ENCODE results near the gene CSTF3. TPM values are rescaled to one million over a fixed set of nuclear protein-coding genes. Genes with fewer than 3 reads are reported as not detected.
"Not testable (repeated sequence)": the region's sequence is repeated elsewhere in the genome, so short reads cannot be mapped to it uniquely, and the experiment has no call there.

CSTF3 gene
- total RNA-seq, 2 donors from 2014 or later, result 22.9 to 29.9 TPM

- intact Hi-C loops (cut with DNase I), result no loop called here
- Histone ChIP-seq H3K9me3 (no peaks in the 10 kb centered on the region), H3K9ac (ENCODE audit: low read depth in 2 of 2, low read length in 2 of 2) (peak overlapping the region in 1 of 2 donors; percentile 34), H3K4me3 (no peak overlapping the region), H3K4me1 (no peaks in the 10 kb centered on the region), H3K36me3 (no peaks in the 10 kb centered on the region), H3K27me3 (no peaks in the 10 kb centered on the region), H3K27ac (peak overlapping the region; percentile 30)
- peak; percentile 86 for DNase-seq
- TF ChIP-seq, protein P1, sequence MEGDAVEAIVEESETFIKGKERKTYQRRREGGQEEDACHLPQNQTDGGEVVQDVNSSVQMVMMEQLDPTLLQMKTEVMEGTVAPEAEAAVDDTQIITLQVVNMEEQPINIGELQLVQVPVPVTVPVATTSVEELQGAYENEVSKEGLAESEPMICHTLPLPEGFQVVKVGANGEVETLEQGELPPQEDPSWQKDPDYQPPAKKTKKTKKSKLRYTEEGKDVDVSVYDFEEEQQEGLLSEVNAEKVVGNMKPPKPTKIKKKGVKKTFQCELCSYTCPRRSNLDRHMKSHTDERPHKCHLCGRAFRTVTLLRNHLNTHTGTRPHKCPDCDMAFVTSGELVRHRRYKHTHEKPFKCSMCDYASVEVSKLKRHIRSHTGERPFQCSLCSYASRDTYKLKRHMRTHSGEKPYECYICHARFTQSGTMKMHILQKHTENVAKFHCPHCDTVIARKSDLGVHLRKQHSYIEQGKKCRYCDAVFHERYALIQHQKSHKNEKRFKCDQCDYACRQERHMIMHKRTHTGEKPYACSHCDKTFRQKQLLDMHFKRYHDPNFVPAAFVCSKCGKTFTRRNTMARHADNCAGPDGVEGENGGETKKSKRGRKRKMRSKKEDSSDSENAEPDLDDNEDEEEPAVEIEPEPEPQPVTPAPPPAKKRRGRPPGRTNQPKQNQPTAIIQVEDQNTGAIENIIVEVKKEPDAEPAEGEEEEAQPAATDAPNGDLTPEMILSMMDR (IDR thresholded peaks at IDR 0.05), result no peak
Measured at GRCh38 chr11:33182246-33182878, 21.1 kb upstream of the CSTF3 start.

- no peaks in the 10 kb centered on the region for H3K27me3 ChIP-seq
- H3K9ac ChIP-seq (ENCODE audit: low read depth in 2 of 2, low read length in 2 of 2), result no peak overlapping the region
- TF ChIP-seq, protein P1 (IDR thresholded peaks at IDR 0.05), result no peak
- no peaks in the 10 kb centered on the region for H3K36me3 ChIP-seq
- DNase-seq, result no peak
- H3K27ac ChIP-seq, result no peak overlapping the region
- intact Hi-C loops (cut with DNase I), result no loop called here
- H3K4me3 ChIP-seq, result no peak overlapping the region
- H3K9me3 ChIP-seq, result no peaks in the 10 kb centered on the region
- no peaks in the 10 kb centered on the region for H3K4me1 ChIP-seq
Measured at GRCh38 chr11:33179348-33179803, 18.1 kb upstream of the CSTF3 start.

DNA sequence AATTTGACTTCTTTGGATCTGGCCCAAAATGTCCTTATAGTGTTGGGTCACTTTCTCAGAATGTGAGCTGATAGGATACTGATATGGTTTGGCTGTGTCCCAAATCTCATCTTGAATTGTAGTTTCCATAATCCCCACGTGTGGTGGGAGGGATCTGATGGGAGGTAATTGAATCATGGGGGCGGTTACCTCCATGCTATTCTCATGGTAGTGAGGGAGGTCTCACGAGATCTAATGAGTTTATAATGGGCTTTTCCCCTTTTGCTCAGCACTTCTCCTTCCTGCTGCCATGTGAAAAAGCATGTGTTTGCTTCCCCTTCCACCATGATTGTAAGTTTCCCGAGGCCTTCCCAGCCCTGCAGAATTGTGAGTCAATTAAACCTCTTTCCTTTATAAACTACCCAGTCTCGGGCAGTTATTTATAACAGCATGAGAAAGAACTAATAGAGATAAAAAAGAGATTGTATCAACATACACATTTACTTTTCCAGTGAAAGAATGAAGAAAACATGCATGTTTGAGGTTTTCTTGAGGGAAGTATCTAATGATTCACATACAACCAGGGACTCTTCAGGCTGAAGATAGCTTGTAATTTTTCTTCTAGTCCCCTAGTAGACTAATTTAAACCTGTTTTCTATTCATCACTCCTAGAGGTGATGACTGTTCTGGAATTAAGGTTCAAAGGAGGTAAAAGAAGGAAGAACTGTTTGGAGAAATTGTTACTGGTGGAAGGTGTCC, 17.3 kb upstream of the CSTF3 start:
- TF ChIP-seq, protein P1 (IDR thresholded peaks at IDR 0.05), result no peak
- H3K4me1 ChIP-seq, result no peaks in the 10 kb centered on the region
- no peak for DNase-seq
- no peaks in the 10 kb centered on the region for H3K27me3 ChIP-seq
- intact Hi-C loops (cut with DNase I), result no loop called here
- H3K9ac ChIP-seq (ENCODE audit: low read depth in 2 of 2, low read length in 2 of 2), result no peak overlapping the region
- H3K4me3 ChIP-seq, result no peak overlapping the region
- no peaks in the 10 kb centered on the region for H3K36me3 ChIP-seq
- H3K27ac ChIP-seq, result no peak overlapping the region
- no peaks in the 10 kb centered on the region for H3K9me3 ChIP-seq

DNA sequence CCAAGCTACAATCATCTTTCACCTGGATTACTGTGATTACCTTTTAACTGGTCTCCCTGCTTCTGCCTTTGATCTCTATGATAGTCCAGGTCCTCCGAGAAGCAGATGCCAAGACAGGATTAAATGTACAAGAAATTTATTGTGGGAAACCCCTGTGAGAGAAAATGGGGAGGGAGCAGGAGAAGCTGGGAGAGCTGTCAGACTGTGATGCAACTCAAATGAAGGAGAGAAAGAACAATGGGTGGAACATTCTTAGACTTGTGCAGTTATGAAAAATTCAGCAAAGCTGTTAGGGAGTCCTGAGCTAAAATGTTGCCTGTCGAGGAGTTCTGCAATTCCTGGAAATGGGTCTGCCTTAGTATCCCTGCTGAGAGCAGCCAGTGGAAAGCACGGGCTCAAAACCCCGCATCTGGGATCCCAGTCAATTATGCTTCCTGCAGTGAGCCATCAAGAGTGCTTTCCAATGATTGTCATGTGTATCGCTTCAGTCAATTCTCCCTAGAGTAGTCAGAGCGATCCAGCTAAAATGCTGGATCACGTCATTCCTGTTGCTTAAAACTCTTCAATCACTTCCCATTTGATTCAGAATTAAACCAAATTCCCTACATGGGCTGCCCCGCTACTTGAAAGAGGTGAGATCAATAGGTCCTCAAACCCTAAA, 16.5 kb upstream of the CSTF3 start:
- DNase-seq, result no peak
- no peaks in the 10 kb centered on the region for H3K9me3 ChIP-seq
- no peaks in the 10 kb centered on the region for H3K36me3 ChIP-seq
- intact Hi-C loops (cut with DNase I), result no loop called here
- no peak overlapping the region for H3K4me3 ChIP-seq
- H3K4me1 ChIP-seq, result no peaks in the 10 kb centered on the region
- TF ChIP-seq, protein P1 (IDR thresholded peaks at IDR 0.05), result no peak
- H3K27me3 ChIP-seq, result no peaks in the 10 kb centered on the region
- no peak overlapping the region for H3K27ac ChIP-seq
- no peak overlapping the region for H3K9ac ChIP-seq (ENCODE audit: low read depth in 2 of 2, low read length in 2 of 2)

GRCh38 chr11:33176760-33177159, 15.5 kb upstream of the CSTF3 start:
- DNase-seq; H3K4me1 ChIP-seq; H3K9me3 ChIP-seq; H3K36me3 ChIP-seq; H3K27ac ChIP-seq; intact Hi-C loops (cut with DNase I); H3K4me3 ChIP-seq; H3K27me3 ChIP-seq; H3K9ac ChIP-seq (ENCODE audit: low read depth in 2 of 2, low read length in 2 of 2): not testable (repeated sequence)
